Suprapubic skin (tissue), 3 donors: ENCODE data around the gene PPP4R2.

Experiments
- CTCF ChIP-seq, 2 donors: fragments of 200-600 bp in 1 of 2; fragments of 450-650 bp in 1 of 2; sonication (generic) in 1 of 2; IDR thresholded peaks; one replicate each; pipeline ENCODE4 v1.5.1; 2016 to 2019; ENCODE audit warnings: antibody characterized with exemption in 2 of 2, mild to moderate bottlenecking in 1 of 2, moderate library complexity in 1 of 2
- POLR2A ChIP-seq, 2 donors: fragments of 450-650 bp; IDR thresholded peaks; one replicate each; pipeline ENCODE4 v1.6.1; 2017; ENCODE audit warnings: antibody characterized with exemption in 2 of 2, mild to moderate bottlenecking in 2 of 2, moderate library complexity in 2 of 2

- TF ChIP-seq POLR2A (IDR thresholded peaks at IDR 0.05) (no peak), CTCF (IDR thresholded peaks at IDR 0.05) (no peak)
Measured at GRCh38 chr3:73056845-73057150, 60.2 kb downstream of the PPP4R2 start.
